Raji (cell line): ENCODE measurements around the gene EYA2.

Experiments used
- POLR2A ChIP-seq: IDR thresholded peaks from 2 replicates; pipeline ENCODE4 v1.6.1; 2011; ENCODE audit warnings: low read depth, low read length, control low read depth; ENCODE audit not compliant: insufficient read depth

The EYA2 gene

GRCh38 chr20:46937533-46938226 is 43.0 kb downstream of the EYA2 start:
- TF ChIP-seq POLR2A: no peak

GRCh38 chr20:46938434-46938833 is 43.8 kb downstream of the EYA2 start:
- TF ChIP-seq POLR2A: no peak

GRCh38 chr20:46939031-46939965 is 44.7 kb downstream of the EYA2 start:
- TF ChIP-seq POLR2A: no peak

- TF ChIP-seq POLR2A: no peak
These were observed 46.0 kb downstream of the EYA2 start for GRCh38 chr20:46940616-46941015.

GRCh38 chr20:46941404-46941803 is 46.8 kb downstream of the EYA2 start:
- TF ChIP-seq POLR2A: no peak

- TF ChIP-seq POLR2A: no peak
These were observed 49.4 kb downstream of the EYA2 start for GRCh38 chr20:46943861-46944591.

- no peak for TF ChIP-seq POLR2A
These were observed 50.8 kb downstream of the EYA2 start for GRCh38 chr20:46945465-46945864.

- TF ChIP-seq POLR2A: no peak
These were observed 51.6 kb downstream of the EYA2 start for GRCh38 chr20:46946181-46946624.

GRCh38 chr20:46946796-46947195 is 52.2 kb downstream of the EYA2 start:
- TF ChIP-seq POLR2A: no peak

- TF ChIP-seq POLR2A: no peak
These were observed 53.4 kb downstream of the EYA2 start for GRCh38 chr20:46948081-46948480.

- TF ChIP-seq POLR2A: no peak
These were observed 56.8 kb downstream of the EYA2 start for GRCh38 chr20:46951405-46951804.

- TF ChIP-seq POLR2A: no peak
These were observed 57.3 kb downstream of the EYA2 start for GRCh38 chr20:46951840-46952497.

- no peak for TF ChIP-seq POLR2A
These were observed 59.0 kb downstream of the EYA2 start for GRCh38 chr20:46953596-46953995.

- TF ChIP-seq POLR2A: no peak
These were observed 59.9 kb downstream of the EYA2 start for GRCh38 chr20:46954490-46955038.
